GM12873 (cell line): ENCODE measurements around the gene MAEA.

ENCODE experiments used
- CTCF ChIP-seq: IDR thresholded peaks from 2 replicates; pipeline ENCODE4 v1.5.1; 2012; ENCODE audit warnings: low read depth, mild to moderate bottlenecking, moderate library complexity, low read length, control low read depth; ENCODE audit not compliant: insufficient read depth; ENCODE audit errors: missing control alignments

Gene MAEA

DNA sequence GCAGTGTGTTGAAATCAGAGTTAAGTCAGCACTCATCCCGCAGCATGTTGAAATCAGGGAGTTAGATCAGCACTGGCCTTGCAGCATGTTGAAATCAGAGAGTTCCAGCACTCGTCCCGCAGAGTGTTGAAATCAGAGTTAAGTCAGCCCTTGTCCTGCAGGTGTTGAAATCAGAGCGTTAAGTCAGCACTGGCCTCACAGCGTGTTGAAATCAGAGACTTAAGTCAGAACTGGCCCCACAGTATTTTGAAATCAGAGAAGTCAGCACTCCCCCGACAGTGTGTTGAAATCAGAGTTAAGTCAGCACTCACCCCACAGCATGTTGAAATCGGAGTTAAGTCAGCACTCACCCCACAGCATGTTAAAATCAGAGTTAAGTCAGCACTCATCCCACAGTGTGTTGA is 46.4 kb downstream of the MAEA start:
- TF ChIP-seq CTCF, result no peak

- TF ChIP-seq CTCF, result no peak
Observed at GRCh38 chr4:1337376-1337831, 47.7 kb downstream of the MAEA start.

DNA sequence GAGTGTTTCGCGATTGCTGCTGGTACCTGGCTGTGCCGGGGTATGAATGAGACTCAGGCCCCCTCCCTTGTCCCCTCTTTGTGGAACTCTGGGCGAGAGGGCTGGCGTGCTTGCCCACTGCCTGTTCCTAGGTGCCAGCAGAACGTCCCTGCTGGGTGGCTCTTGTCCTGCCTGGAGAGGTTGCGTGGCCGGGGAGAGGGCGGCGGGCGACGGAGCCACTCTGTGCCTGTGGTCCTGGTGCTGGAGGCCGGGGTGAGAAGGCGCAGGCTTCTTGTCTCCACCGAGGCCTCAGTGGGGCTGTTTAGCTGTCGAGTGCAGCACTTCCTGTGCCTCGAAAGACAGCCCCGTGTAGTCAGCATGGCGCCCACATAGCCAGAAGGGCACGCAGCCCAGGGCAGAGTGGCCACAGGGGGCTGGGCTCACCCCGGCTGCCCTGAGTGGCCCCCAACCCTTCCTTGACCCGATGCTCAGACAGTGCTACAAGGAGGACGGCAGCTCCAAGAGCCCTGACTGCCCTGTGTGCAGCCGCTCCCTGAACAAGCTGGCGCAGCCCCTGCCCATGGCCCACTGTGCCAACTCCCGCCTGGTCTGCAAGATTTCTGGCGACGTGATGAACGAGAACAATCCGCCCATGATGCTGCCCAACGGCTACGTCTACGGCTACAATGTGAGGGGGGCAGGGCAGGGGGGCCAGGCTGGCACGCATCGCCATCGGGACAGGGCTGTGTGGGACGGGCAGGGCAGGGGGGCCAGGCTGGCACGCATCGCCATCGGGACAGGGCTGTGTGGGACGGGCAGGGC is 48.5 kb downstream of the MAEA start:
- no peak for TF ChIP-seq CTCF

DNA sequence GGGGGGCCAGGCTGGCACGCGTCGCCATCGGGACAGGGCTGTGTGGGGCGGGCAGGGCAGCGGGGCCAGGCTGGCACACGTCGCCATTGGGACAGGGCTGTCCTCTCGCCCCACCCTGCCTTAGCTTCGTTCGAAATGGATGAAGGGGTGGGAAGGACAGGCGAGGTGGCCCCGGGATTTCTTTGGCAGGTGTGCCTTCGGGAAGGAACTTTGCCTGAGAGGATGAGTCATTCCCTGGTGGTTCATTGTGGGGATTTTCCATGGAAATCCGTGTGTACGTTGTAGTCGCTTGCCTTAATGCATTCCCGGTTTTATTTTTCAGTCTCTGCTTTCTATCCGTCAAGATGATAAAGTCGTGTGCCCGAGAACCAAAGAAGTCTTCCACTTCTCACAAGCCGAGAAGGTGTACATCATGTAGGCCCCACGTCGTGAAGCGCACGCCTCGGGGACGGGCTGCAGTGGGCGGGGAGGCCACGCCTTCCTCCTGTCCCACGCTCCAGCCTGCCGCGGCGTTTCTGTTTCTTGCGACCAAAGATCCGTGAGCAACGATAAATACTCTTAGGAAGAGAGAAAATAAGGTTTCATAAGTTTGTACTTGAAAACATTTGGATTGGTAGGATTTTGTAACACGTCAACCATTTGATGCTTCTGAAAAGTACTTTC is 49.2 kb downstream of the MAEA start:
- TF ChIP-seq CTCF, result no peak

GRCh38 chr4:1339489-1339888 is 49.8 kb downstream of the MAEA start:
- TF ChIP-seq CTCF, result no peak

DNA sequence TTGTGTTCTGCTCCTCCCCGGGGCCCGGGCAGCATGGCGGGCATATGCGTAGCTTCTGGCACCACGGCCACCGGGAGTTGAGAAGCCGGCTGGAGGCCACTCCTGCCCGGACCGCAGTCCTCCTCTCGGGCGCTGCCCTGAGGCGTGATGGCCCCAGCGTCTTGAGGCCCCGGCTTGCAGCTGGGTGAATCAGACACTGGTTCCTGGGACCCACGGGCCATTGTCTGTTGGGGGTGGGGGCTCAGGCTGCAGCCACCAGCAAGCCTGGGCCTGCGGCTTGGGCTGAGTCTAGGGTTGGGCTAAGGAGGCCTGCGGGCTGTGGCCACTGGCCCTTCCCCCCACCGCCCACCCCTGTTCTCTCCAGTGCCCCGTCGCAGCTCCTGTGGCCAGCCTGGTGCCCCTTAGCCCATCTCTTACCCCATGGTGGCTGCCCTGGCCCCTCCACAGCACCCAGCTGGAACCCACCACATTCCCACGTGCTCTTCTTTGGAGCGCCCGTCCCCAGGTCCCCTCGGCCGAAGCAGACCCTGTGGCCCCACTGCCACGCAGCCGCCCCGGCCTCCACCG is 50.6 kb downstream of the MAEA start:
- no peak for TF ChIP-seq CTCF

- TF ChIP-seq CTCF, result no peak
Observed at GRCh38 chr4:1340861-1341260, 51.2 kb downstream of the MAEA start.
